ENCODE data around the gene NATD1. TPM values are rescaled to one million over a fixed set of nuclear protein-coding genes. Genes with fewer than 3 reads are reported as not detected.

The NATD1 gene
- total RNA-seq, 1 donor from 2014 or later = 15.7 TPM

GRCh38 chr17:21279198-21279535 lies 26.0 kb upstream of the NATD1 start:
- H3K27me3 ChIP-seq (ENCODE audit: low read depth) = no peaks in the 10 kb centered on the region
- DNase-seq (no peak), ATAC-seq (no peak)
- TF ChIP-seq, protein P1, sequence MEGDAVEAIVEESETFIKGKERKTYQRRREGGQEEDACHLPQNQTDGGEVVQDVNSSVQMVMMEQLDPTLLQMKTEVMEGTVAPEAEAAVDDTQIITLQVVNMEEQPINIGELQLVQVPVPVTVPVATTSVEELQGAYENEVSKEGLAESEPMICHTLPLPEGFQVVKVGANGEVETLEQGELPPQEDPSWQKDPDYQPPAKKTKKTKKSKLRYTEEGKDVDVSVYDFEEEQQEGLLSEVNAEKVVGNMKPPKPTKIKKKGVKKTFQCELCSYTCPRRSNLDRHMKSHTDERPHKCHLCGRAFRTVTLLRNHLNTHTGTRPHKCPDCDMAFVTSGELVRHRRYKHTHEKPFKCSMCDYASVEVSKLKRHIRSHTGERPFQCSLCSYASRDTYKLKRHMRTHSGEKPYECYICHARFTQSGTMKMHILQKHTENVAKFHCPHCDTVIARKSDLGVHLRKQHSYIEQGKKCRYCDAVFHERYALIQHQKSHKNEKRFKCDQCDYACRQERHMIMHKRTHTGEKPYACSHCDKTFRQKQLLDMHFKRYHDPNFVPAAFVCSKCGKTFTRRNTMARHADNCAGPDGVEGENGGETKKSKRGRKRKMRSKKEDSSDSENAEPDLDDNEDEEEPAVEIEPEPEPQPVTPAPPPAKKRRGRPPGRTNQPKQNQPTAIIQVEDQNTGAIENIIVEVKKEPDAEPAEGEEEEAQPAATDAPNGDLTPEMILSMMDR (IDR thresholded peaks at IDR 0.05) = no peak
- H3K4me1 ChIP-seq = peaks cover 49% of the 10 kb centered on the region
- H3K9me3 ChIP-seq = no peaks in the 10 kb centered on the region
- H3K4me3 ChIP-seq = no peak overlapping the region
- peak overlapping the region; percentile 57 for H3K27ac ChIP-seq
- intact Hi-C loops (cut with DNase I) = no loop called here
- no peaks in the 10 kb centered on the region for H3K36me3 ChIP-seq

GRCh38 chr17:21278450-21279197 lies 25.4 kb upstream of the NATD1 start:
- Histone ChIP-seq H3K36me3 (no peaks in the 10 kb centered on the region), H3K27me3 (ENCODE audit: low read depth) (no peaks in the 10 kb centered on the region), H3K4me3 (no peak overlapping the region), H3K27ac (peak overlapping the region; percentile 57), H3K9me3 (no peaks in the 10 kb centered on the region), H3K4me1 (peaks cover 44% of the 10 kb centered on the region)
- intact Hi-C loops (cut with DNase I) = no loop called here
- TF ChIP-seq, protein P1 (IDR thresholded peaks at IDR 0.05) = peak; percentile 18
- DNase-seq (peak; percentile 82), ATAC-seq (peak; percentile 32 to 34)

GRCh38 chr17:21277332-21277731 lies 24.1 kb upstream of the NATD1 start:
- DNase-seq (no peak), ATAC-seq (no peak)
- Histone ChIP-seq H3K27me3 (ENCODE audit: low read depth) (no peaks in the 10 kb centered on the region), H3K36me3 (no peaks in the 10 kb centered on the region), H3K9me3 (no peaks in the 10 kb centered on the region), H3K4me1 (peaks cover 41% of the 10 kb centered on the region), H3K27ac (no peak overlapping the region), H3K4me3 (no peak overlapping the region)
- intact Hi-C loops (cut with DNase I) = no loop called here
- TF ChIP-seq, protein P1 (IDR thresholded peaks at IDR 0.05) = no peak

- Histone ChIP-seq H3K36me3 (no peaks in the 10 kb centered on the region), H3K27me3 (ENCODE audit: low read depth) (no peaks in the 10 kb centered on the region), H3K9me3 (no peaks in the 10 kb centered on the region), H3K27ac (peak overlapping the region; percentile 59), H3K4me3 (peak overlapping the region; percentile 92), H3K4me1 (peaks cover 41% of the 10 kb centered on the region)
- intact Hi-C loops (cut with DNase I) = no loop called here
- ATAC-seq (no peak), DNase-seq (no peak)
- TF ChIP-seq, protein P1 (IDR thresholded peaks at IDR 0.05) = no peak
These were observed 23.0 kb upstream of the NATD1 start for GRCh38 chr17:21276264-21276588.

- Histone ChIP-seq H3K36me3 (no peaks in the 10 kb centered on the region), H3K27me3 (ENCODE audit: low read depth) (no peaks in the 10 kb centered on the region), H3K4me1 (peaks cover 41% of the 10 kb centered on the region), H3K9me3 (no peaks in the 10 kb centered on the region), H3K4me3 (peak overlapping the region; percentile 92), H3K27ac (peak overlapping the region; percentile 59)
- TF ChIP-seq, protein P1 (IDR thresholded peaks at IDR 0.05) = no peak
- intact Hi-C loops (cut with DNase I) = no loop called here
- peak; percentile 97 for DNase-seq
- peak; percentile 96 to 98 for ATAC-seq
These were observed 22.5 kb upstream of the NATD1 start for GRCh38 chr17:21275579-21276263.

All from lower lobe of right lung (tissue), 2 donors.